NB4 (cell line): ENCODE results near the gene GH1.

Experiments used
- CTCF ChIP-seq: IDR thresholded peaks from one replicate; pipeline ENCODE4 v1.5.1; 2012; ENCODE audit warnings: low read depth, low read length
- POLR2A ChIP-seq: IDR thresholded peaks from 2 replicates; pipeline ENCODE4 v1.6.1; 2011; ENCODE audit warnings: mild to moderate bottlenecking; ENCODE audit not compliant: insufficient read length; ENCODE audit errors: extremely low read depth

DNA sequence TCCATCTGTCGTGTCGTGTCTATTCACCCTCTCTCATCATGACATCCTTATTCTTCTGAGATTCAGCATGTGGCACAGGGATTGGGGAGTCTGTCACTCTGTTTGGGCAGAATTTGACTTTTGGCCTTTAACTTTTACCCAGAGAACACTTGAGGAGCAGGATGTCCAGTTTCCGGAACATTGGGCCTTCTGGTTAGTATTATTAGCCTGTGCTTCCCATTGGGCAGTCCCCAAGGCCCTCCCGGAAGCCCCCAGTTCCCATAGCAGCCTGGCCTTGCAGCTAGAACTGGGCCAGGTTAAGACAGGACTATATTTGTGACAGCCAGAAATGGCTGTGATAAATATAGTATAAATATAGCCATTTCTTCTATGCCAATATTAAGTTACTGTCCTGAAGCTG is 44.5 kb upstream of the GH1 start:
- no peak for TF ChIP-seq POLR2A
- TF ChIP-seq CTCF: no peak
